ENCODE data around the gene SDHAF4.
"Not testable (repeated sequence)": the region's sequence is repeated elsewhere in the genome, so short reads cannot be mapped to it uniquely, and the experiment has no call there.

- TF ChIP-seq CTCF, POLR2A (IDR thresholded peaks at IDR 0.05): not testable (repeated sequence)
Measured at GRCh38 chr6:70552286-70552940, 14.3 kb upstream of the SDHAF4 start.

Measured in uterus (tissue), 2 donors.